ENCODE results near the gene NLRP6. TPM values are rescaled to one million over a fixed set of nuclear protein-coding genes. Genes with fewer than 3 reads are reported as not detected.
A peak's percentile ranks its signal among the peaks of the same experiment; 100 is the strongest.
"Not testable (repeated sequence)": the region's sequence is repeated elsewhere in the genome, so short reads cannot be mapped to it uniquely, and the experiment has no call there.

NLRP6 gene
- total and polyA plus RNA-seq, 4 experiments from 2014 or later: 1.4 to 26.3 (median 18.4) TPM

GRCh38 chr11:315051-315481 is 36.9 kb downstream of the NLRP6 start:
- intact Hi-C loops (cut with micrococcal nuclease): loop anchor here (2.0 kb wide), 3 partner anchors 64 to 108 kb away; partner anchors contain the start of genes BET1L and RIC8A
- POLR2A ChIA-PET (ENCODE audit: partially characterized antibody): interaction anchor here (0.6 to 7.2 kb wide), 24 partner anchors 9 to 191 kb away, joined by 3 to 66 read pairs (median 8); partner anchors contain the start of genes ANO9, BET1L, IFITM2 and PGGHG
- H3K27me3 Mint-ChIP-seq: no peaks in the 10 kb centered on the region
- CTCF ChIA-PET (ENCODE audit: partially characterized antibody): interaction anchor here (2.7 to 4.0 kb wide), 7 partner anchors 9 to 134 kb away, joined by 12 to 46 read pairs (median 23); no protein-coding TSS in a partner anchor
- no peaks in the 10 kb centered on the region for H3K27me3 ChIP-seq (ENCODE audit: insufficient read depth, low read length)
- H3K4me3 ChIP-seq (ENCODE audit: low read length in 2 of 2): peak overlapping the region; percentile 59 to 91
- peak overlapping the region; percentile 92 to 99 (median 98) for H3K4me3 Mint-ChIP-seq
- no peak for DNase-seq
- peak overlapping the region; percentile 76 for H3K27ac ChIP-seq (ENCODE audit: low read depth, low read length)
- H3K9me3 Mint-ChIP-seq: peaks cover 0 to 2% (median 0%) of the 10 kb centered on the region in 8 donors
- H3K36me3 ChIP-seq (ENCODE audit: insufficient read depth, low read length): peaks cover 8% of the 10 kb centered on the region
- H3K36me3 Mint-ChIP-seq: peaks cover 27 to 40% of the 10 kb centered on the region in 2 donors
- H3K27ac Mint-ChIP-seq: peak overlapping the region; percentile 82 to 100 (median 98)
- H3K9me3 ChIP-seq (ENCODE audit: control insufficient read depth in 1 of 2, low read length in 2 of 2): no peaks in the 10 kb centered on the region
- peaks cover 25 to 54% (median 33%) of the 10 kb centered on the region in 4 donors for H3K4me1 Mint-ChIP-seq
- H3K4me1 ChIP-seq (ENCODE audit: insufficient read depth, low read length): peaks cover 36% of the 10 kb centered on the region

- no peaks in the 10 kb centered on the region for H3K27me3 Mint-ChIP-seq
- DNase-seq: no peak
- Histone ChIP-seq H3K36me3 (ENCODE audit: insufficient read depth, low read length) (peaks cover 8% of the 10 kb centered on the region), H3K9me3 (ENCODE audit: control insufficient read depth in 1 of 2, low read length in 2 of 2) (no peaks in the 10 kb centered on the region), H3K27ac (ENCODE audit: low read depth, low read length) (peak overlapping the region; percentile 76), H3K27me3 (ENCODE audit: insufficient read depth, low read length) (no peaks in the 10 kb centered on the region), H3K4me1 (ENCODE audit: insufficient read depth, low read length) (peaks cover 36% of the 10 kb centered on the region), H3K4me3 (ENCODE audit: low read length in 2 of 2) (peak overlapping the region; percentile 59 to 91)
- H3K9me3 Mint-ChIP-seq: peaks cover 0 to 2% (median 0%) of the 10 kb centered on the region in 8 donors
- H3K4me1 Mint-ChIP-seq: peaks cover 28 to 59% (median 38%) of the 10 kb centered on the region in 4 donors
- ChIA-PET CTCF (ENCODE audit: partially characterized antibody) (interaction anchor here (2.7 to 4.0 kb wide), 7 partner anchors 10 to 134 kb away, joined by 12 to 46 read pairs (median 23); no protein-coding TSS in a partner anchor), POLR2A (ENCODE audit: partially characterized antibody) (interaction anchor here (0.6 to 7.2 kb wide), 24 partner anchors 9 to 191 kb away, joined by 3 to 66 read pairs (median 8); partner anchors contain the start of genes ANO9, BET1L, IFITM2 and PGGHG)
- peak overlapping the region; percentile 92 to 99 (median 98) for H3K4me3 Mint-ChIP-seq
- H3K36me3 Mint-ChIP-seq: peaks cover 27 to 42% of the 10 kb centered on the region in 2 donors
- H3K27ac Mint-ChIP-seq: peak overlapping the region; percentile 82 to 100 (median 98)
- intact Hi-C loops (cut with micrococcal nuclease): loop anchor here (2.0 kb wide), 3 partner anchors 65 to 109 kb away; partner anchors contain the start of genes BET1L and RIC8A
Observed at GRCh38 chr11:315516-315994, 37.3 kb downstream of the NLRP6 start.

- Mint-ChIP-seq H3K27me3 (no peaks in the 10 kb centered on the region), H3K27ac (peak overlapping the region; percentile 89 to 99 (median 97)), H3K4me3 (peak overlapping the region; percentile 90 to 99 (median 95)), H3K36me3 (peaks cover 27 to 42% of the 10 kb centered on the region in 2 donors), H3K4me1 (peaks cover 30 to 61% (median 40%) of the 10 kb centered on the region in 4 donors), H3K9me3 (peaks cover 0 to 2% (median 0%) of the 10 kb centered on the region in 8 donors)
- peaks cover 36% of the 10 kb centered on the region for H3K4me1 ChIP-seq (ENCODE audit: insufficient read depth, low read length)
- intact Hi-C loops (cut with micrococcal nuclease): loop anchor here (2.0 kb wide), 1 partner anchor 47 kb away; no protein-coding TSS in a partner anchor
- H3K4me3 ChIP-seq (ENCODE audit: low read length in 2 of 2): peak overlapping the region; percentile 59 to 91
- DNase-seq: peak in 3 of 5 donors; percentile 43 to 65 (median 51)
- ChIA-PET POLR2A (ENCODE audit: partially characterized antibody) (interaction anchor here (0.7 to 7.2 kb wide), 28 partner anchors 10 to 221 kb away, joined by 3 to 66 read pairs (median 6); partner anchors contain the start of genes ANO9, BET1L, IFITM2 and IFITM5), CTCF (ENCODE audit: partially characterized antibody) (interaction anchor here (0.8 to 4.0 kb wide), 12 partner anchors 11 to 135 kb away, joined by 3 to 46 read pairs (median 13); partner anchors contain the start of gene PGGHG)
- peak overlapping the region; percentile 76 for H3K27ac ChIP-seq (ENCODE audit: low read depth, low read length)
- H3K27me3 ChIP-seq (ENCODE audit: insufficient read depth, low read length): no peaks in the 10 kb centered on the region
- peaks cover 8% of the 10 kb centered on the region for H3K36me3 ChIP-seq (ENCODE audit: insufficient read depth, low read length)
- H3K9me3 ChIP-seq (ENCODE audit: control insufficient read depth in 1 of 2, low read length in 2 of 2): no peaks in the 10 kb centered on the region
Observed at GRCh38 chr11:316031-316701, 38.0 kb downstream of the NLRP6 start.

GRCh38 chr11:316891-317301 is 38.7 kb downstream of the NLRP6 start:
- Histone ChIP-seq H3K4me3 (ENCODE audit: low read length in 2 of 2) (peak overlapping the region; percentile 59 to 91), H3K27ac (ENCODE audit: low read depth, low read length) (peak overlapping the region; percentile 76), H3K9me3 (ENCODE audit: control insufficient read depth in 1 of 2, low read length in 2 of 2) (no peaks in the 10 kb centered on the region), H3K4me1 (ENCODE audit: insufficient read depth, low read length) (peaks cover 34% of the 10 kb centered on the region), H3K36me3 (ENCODE audit: insufficient read depth, low read length) (peaks cover 8% of the 10 kb centered on the region), H3K27me3 (ENCODE audit: insufficient read depth, low read length) (no peaks in the 10 kb centered on the region)
- ChIA-PET POLR2A (ENCODE audit: partially characterized antibody) (interaction anchor here (0.7 to 7.2 kb wide), 24 partner anchors 8 to 220 kb away, joined by 3 to 66 read pairs (median 4); partner anchors contain the start of genes BET1L, IFITM2, IFITM5 and LRRC56), CTCF (ENCODE audit: partially characterized antibody) (interaction anchor here (0.6 to 4.0 kb wide), 18 partner anchors 8 to 201 kb away, joined by 3 to 46 read pairs (median 5); partner anchors contain the start of genes IFITM2, IFITM5 and PGGHG)
- intact Hi-C loops (cut with micrococcal nuclease): loop anchor here (2.0 kb wide), 1 partner anchor 48 kb away; no protein-coding TSS in a partner anchor
- Mint-ChIP-seq H3K4me1 (peaks cover 28 to 57% (median 38%) of the 10 kb centered on the region in 4 donors), H3K36me3 (peaks cover 27 to 38% of the 10 kb centered on the region in 2 donors), H3K27me3 (no peaks in the 10 kb centered on the region), H3K4me3 (peak overlapping the region; percentile 90 to 99 (median 95)), H3K27ac (peak overlapping the region; percentile 89 to 99 (median 97)), H3K9me3 (peaks cover 0 to 2% (median 0%) of the 10 kb centered on the region in 8 donors)
- peak in 2 of 5 donors; percentile 29 to 34 for DNase-seq

GRCh38 chr11:317668-318404 is 39.6 kb downstream of the NLRP6 start:
- ChIA-PET POLR2A (ENCODE audit: partially characterized antibody) (interaction anchor here (0.7 to 7.2 kb wide), 20 partner anchors 8 to 130 kb away, joined by 3 to 66 read pairs (median 8); partner anchors contain the start of genes BET1L, IFITM2, IFITM5 and PGGHG), CTCF (ENCODE audit: partially characterized antibody) (interaction anchor here (0.7 to 4.0 kb wide), 15 partner anchors 9 to 200 kb away, joined by 3 to 46 read pairs (median 12); partner anchors contain the start of genes IFITM2, IFITM5 and PGGHG)
- intact Hi-C loops (cut with micrococcal nuclease): loop anchor here (2.0 kb wide), 1 partner anchor 49 kb away; no protein-coding TSS in a partner anchor
- Histone ChIP-seq H3K27ac (ENCODE audit: low read depth, low read length) (peak overlapping the region; percentile 76), H3K4me3 (ENCODE audit: low read length in 2 of 2) (peak overlapping the region; percentile 59 to 91), H3K4me1 (ENCODE audit: insufficient read depth, low read length) (peaks cover 24% of the 10 kb centered on the region)
- Mint-ChIP-seq H3K36me3 (peaks cover 27 to 36% of the 10 kb centered on the region in 2 donors), H3K4me1 (peaks cover 24 to 49% (median 31%) of the 10 kb centered on the region in 4 donors), H3K27ac (peak overlapping the region; percentile 89 to 99 (median 97)), H3K4me3 (peak overlapping the region; percentile 90 to 99 (median 95))
- H3K27me3 ChIP-seq (ENCODE audit: insufficient read depth, low read length); H3K9me3 ChIP-seq (ENCODE audit: control insufficient read depth in 1 of 2, low read length in 2 of 2); H3K36me3 ChIP-seq (ENCODE audit: insufficient read depth, low read length); H3K9me3 Mint-ChIP-seq; H3K27me3 Mint-ChIP-seq: not testable (repeated sequence)
- peak in 1 of 5 donors; percentile 8 for DNase-seq

Data from CD4-positive, alpha-beta memory T cell (primary cell).